HepG2 (cell line): ENCODE results near the gene UQCC2. TPM values are rescaled to one million over a fixed set of nuclear protein-coding genes. Genes with fewer than 3 reads are reported as not detected.

Source experiments
- HMGXB3 ChIP-seq: sonication (generic); formaldehyde crosslinking; IDR thresholded peaks from 2 replicates; pipeline ENCODE4 v1.4.0; 2020; ENCODE audit warnings: missing genetic modification reagents, borderline replicate concordance
- PLRG1 ChIP-seq: fragments of 450-650 bp; conservative IDR thresholded peaks from 2 replicates; pipeline ENCODE4 v1.6.1; 2016
- ZFP90 ChIP-seq: sonication (generic); formaldehyde crosslinking; IDR thresholded peaks from 2 replicates; pipeline ENCODE4 v1.8.0; 2022; ENCODE audit warnings: missing genetic modification reagents, mild to moderate bottlenecking, inconsistent platforms, borderline replicate concordance
- ZFYVE20 ChIP-seq: sonication (generic); formaldehyde crosslinking; IDR thresholded peaks from 2 replicates; pipeline ENCODE4 v1.8.0; 2023; ENCODE audit warnings: low read depth, mild to moderate bottlenecking, moderate library complexity, missing genetic modification reagents, borderline replicate concordance
- ZNF142 ChIP-seq: sonication (generic); formaldehyde crosslinking; IDR thresholded peaks from 2 replicates; pipeline ENCODE4 v1.4.0; 2020; ENCODE audit warnings: missing genetic modification reagents
- ZNF670 ChIP-seq: sonication (generic); formaldehyde crosslinking; IDR thresholded peaks from 2 replicates; pipeline ENCODE4 v1.8.0; 2022; ENCODE audit warnings: mild to moderate bottlenecking, missing genetic modification reagents, borderline replicate concordance
- polyA plus RNA-seq, 8 experiments: library from polyadenylated mRNA; depleted of rRNA in 3 of 8; stranded (reverse) in 7 of 8; unstranded in 1 of 8; fragments of >200 nt; fragmentation: Illumina TruSeq in 4 of 8; extraction: Trizol in 4 of 8; gene quantifications; 2 replicates each; pipeline versions ENCODE4 v1.2.1 to v1.2.3, GENCODE V29; 2011 to 2016; ENCODE audit warnings: low read depth in 4 of 8, missing spikeins in 1 of 8, mixed read lengths in 1 of 8; ENCODE audit not compliant: insufficient read depth in 1 of 8
- total RNA-seq, 5 experiments: library from RNA; depleted of rRNA; stranded (reverse); fragments of >200 nt; fragmentation: Illumina TruSeq; extraction: Trizol; gene quantifications; 2 replicates each; pipeline ENCODE4 v1.2.3, GENCODE V29; 2016; ENCODE audit warnings: low read depth in 1 of 5

UQCC2 gene
- total and polyA plus RNA-seq, 2 of the 13 experiments (the other 11 are each of a cell fraction or from before 2014, with no cell fraction given) = 82.4 to 238 TPM

DNA sequence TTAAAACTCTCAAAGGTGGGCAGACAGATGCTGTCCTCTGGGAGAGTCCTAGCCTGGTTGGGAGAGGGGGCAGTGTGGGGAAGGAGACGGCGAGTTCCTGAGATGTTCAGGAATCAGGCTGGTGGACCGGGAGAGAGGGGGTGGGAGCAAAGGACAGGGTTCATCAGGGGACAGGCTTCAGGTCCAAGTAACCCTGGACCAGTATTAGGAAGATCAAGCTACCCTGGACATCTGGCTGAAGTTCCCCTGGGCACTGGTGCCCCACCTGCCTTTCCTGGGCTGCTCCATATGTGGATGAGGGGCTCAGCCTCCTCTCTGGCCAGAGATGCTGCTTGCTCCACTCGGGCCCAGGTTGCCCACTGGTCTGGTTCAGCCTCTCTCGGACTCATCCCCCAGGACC lies 36.3 kb upstream of the UQCC2 start (continued):
- TF ChIP-seq HMGXB3 (CRISPR knock-in tag) = no peak
- no peak for TF ChIP-seq PLRG1
- TF ChIP-seq ZFP90 (CRISPR knock-in tag) = no peak
- TF ChIP-seq ZFYVE20 (CRISPR knock-in tag) = no peak
- no peak for TF ChIP-seq ZNF670
- TF ChIP-seq ZNF142 (CRISPR knock-in tag) = no peak
